PC-3 (cell line): Measurements from ENCODE around the gene ALDH5A1. TPM values are rescaled to one million over a fixed set of nuclear protein-coding genes. Genes with fewer than 3 reads are reported as not detected.

Source experiments
- ATAC-seq: fragments of 200-7000 bp; cut with Tn5 transposase; 2 replicates; pipeline ENCODE4 v1.9.1; 2020; ENCODE audit warnings: mild to moderate bottlenecking, moderate library complexity
- BruUV-seq: library from RNA; stranded (reverse); fragments of 400-500 nt; replicated peaks from 2 replicates; lab custom pipeline; 2021; lab: Mats Ljungman, UMichigan
- CTCF ChIA-PET: fragments of 300-600 bp; sonication (Branson Sonifier 250); formaldehyde crosslinking; loops from one replicate; lab custom pipeline; 2022; ENCODE audit warnings: antibody characterized with exemption; lab: Charles Lee
- POLR2A ChIA-PET: fragments of 300-600 bp; sonication (Branson Sonifier 250); formaldehyde crosslinking; loops from one replicate; lab custom pipeline; 2022; ENCODE audit warnings: antibody characterized with exemption; ENCODE audit not compliant: unreplicated experiment; lab: Charles Lee
- DNase-seq: peaks from one replicate; pipeline ENCODE4 v3.0.0-alpha.2; 2015
- H2AFZ ChIP-seq: fragments of 300-600 bp; sonication (generic); 2 replicates; pipeline ENCODE4 v1.6.0; 2016; ENCODE audit warnings: antibody characterized with exemption, low read length
- H3F3A ChIP-seq: fragments of 300-600 bp; sonication (generic); one replicate; pipeline ENCODE4 v1.6.0; 2017; ENCODE audit warnings: antibody characterized with exemption, low read length, control low read depth, mild to moderate bottlenecking; ENCODE audit not compliant: unreplicated experiment
- H3K27ac ChIP-seq: fragments of 300-600 bp; sonication (generic); 2 replicates; pipeline ENCODE4 v1.5.1; 2016; ENCODE audit warnings: mild to moderate bottlenecking, low read length
- H3K27me3 ChIP-seq: fragments of 300-600 bp; sonication (generic); 2 replicates; pipeline ENCODE4 v1.6.1; 2016; ENCODE audit warnings: low read length, mixed read lengths
- H3K36me3 ChIP-seq: fragments of 300-600 bp; sonication (generic); 2 replicates; pipeline ENCODE4 v1.6.1; 2016; ENCODE audit warnings: low read depth, mixed run types, low read length, mixed read lengths
- H3K4me1 ChIP-seq: fragments of 300-600 bp; sonication (generic); 2 replicates; pipeline ENCODE4 v1.5.1; 2016; ENCODE audit warnings: low read length; ENCODE audit not compliant: insufficient read depth
- H3K4me2 ChIP-seq: fragments of 300-600 bp; sonication (generic); 2 replicates; pipeline ENCODE4 v1.6.0; 2016; ENCODE audit warnings: low read length
- H3K4me3 ChIP-seq: fragments of 300-600 bp; sonication (generic); 2 replicates; pipeline ENCODE4 v1.5.1; 2016; ENCODE audit warnings: mild to moderate bottlenecking, low read length, mixed read lengths
- H3K79me2 ChIP-seq: fragments of 300-600 bp; sonication (generic); 2 replicates; pipeline ENCODE4 v1.6.1; 2017; ENCODE audit warnings: low read length, mixed read lengths
- H3K9ac ChIP-seq: fragments of 300-600 bp; sonication (generic); 2 replicates; pipeline ENCODE4 v1.6.0; 2016; ENCODE audit warnings: mild to moderate bottlenecking, low read length
- H3K9me2 ChIP-seq: fragments of 300-600 bp; sonication (generic); replicated peaks from 2 replicates; pipeline ENCODE4 v1.6.1; 2016; ENCODE audit warnings: mixed run types, low read length, mixed read lengths
- H3K9me3 ChIP-seq: fragments of 300-600 bp; sonication (generic); 2 replicates; pipeline ENCODE4 v1.6.1; 2016; ENCODE audit warnings: low read length, mixed read lengths
- H4K20me1 ChIP-seq: fragments of 300-600 bp; sonication (generic); 2 replicates; pipeline ENCODE4 v1.6.1; 2016; ENCODE audit warnings: low read length, mixed read lengths
- EZH2 ChIP-seq: fragments of 300-600 bp; sonication (generic); IDR thresholded peaks from one replicate; pipeline ENCODE4 v1.6.1; 2017; ENCODE audit warnings: antibody characterized with exemption, mild to moderate bottlenecking, low read length; ENCODE audit not compliant: unreplicated experiment
- EZH2phosphoT487 ChIP-seq: fragments of 300-600 bp; sonication (generic); IDR thresholded peaks from 2 replicates; pipeline ENCODE4 v1.6.1; 2018; ENCODE audit warnings: mild to moderate bottlenecking, antibody characterized with exemption, low read length, borderline replicate concordance
- intact Hi-C: fragments of 100-400 bp; cut with micrococcal nuclease; formaldehyde crosslinking; loops from 2 replicates; pipeline ENCODE4 v1.9.0; 2023
- total RNA-seq: library from RNA; depleted of rRNA; stranded (reverse); fragments of >200 nt; gene quantifications from 2 replicates; pipeline ENCODE4 v1.2.3, GENCODE V29; 2014
- TF ChIP-seq, protein P1 (sequence below): fragments of 300-600 bp; sonication (generic); conservative IDR thresholded peaks from 2 replicates; pipeline ENCODE4 v1.5.1; 2017; ENCODE audit warnings: antibody characterized with exemption, low read depth, mild to moderate bottlenecking, low read length

ALDH5A1 gene
- total RNA-seq, 1 experiment from 2014 or later: 11.9 TPM

DNA sequence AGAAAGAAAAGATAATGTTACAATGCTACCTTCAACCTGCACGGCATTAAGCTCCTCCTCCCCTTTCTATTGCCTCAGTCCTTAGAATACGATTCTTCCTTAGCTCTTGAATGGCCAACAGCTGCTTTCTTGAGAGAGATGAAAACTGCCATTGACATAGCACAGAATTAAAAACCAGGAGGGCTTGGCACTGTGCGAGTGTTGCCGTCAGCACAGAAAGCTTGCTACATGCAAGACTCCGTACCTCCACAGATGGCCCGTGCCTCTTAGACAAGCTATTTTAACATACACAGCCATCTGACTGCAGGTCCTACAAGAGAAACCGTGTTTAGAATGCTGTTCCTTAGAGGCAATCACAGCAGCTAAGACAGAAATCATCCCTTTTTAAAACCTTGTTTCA lies 51.7 kb downstream of the ALDH5A1 start:
- POLR2A ChIA-PET: no interaction called here

GRCh38 chr6:24547243-24547642 lies 52.5 kb downstream of the ALDH5A1 start:
- no peaks in the 10 kb centered on the region for H3F3A ChIP-seq
- no peaks in the 10 kb centered on the region for H3K4me1 ChIP-seq
- no peak overlapping the region for H3K4me2 ChIP-seq
- H3K27ac ChIP-seq: no peak overlapping the region
- peak; percentile 24; the same call in 1 of the 2 replicates for ATAC-seq
- no peaks in the 10 kb centered on the region for H3K79me2 ChIP-seq
- POLR2A ChIA-PET: no interaction called here
- no TSS peak for BruUV-seq
- H2AFZ ChIP-seq: no peak overlapping the region
- no peak for DNase-seq
- CTCF ChIA-PET: no interaction called here
- intact Hi-C loops: no loop called here
- H3K4me3 ChIP-seq: no peak overlapping the region
- TF ChIP-seq, protein P1, sequence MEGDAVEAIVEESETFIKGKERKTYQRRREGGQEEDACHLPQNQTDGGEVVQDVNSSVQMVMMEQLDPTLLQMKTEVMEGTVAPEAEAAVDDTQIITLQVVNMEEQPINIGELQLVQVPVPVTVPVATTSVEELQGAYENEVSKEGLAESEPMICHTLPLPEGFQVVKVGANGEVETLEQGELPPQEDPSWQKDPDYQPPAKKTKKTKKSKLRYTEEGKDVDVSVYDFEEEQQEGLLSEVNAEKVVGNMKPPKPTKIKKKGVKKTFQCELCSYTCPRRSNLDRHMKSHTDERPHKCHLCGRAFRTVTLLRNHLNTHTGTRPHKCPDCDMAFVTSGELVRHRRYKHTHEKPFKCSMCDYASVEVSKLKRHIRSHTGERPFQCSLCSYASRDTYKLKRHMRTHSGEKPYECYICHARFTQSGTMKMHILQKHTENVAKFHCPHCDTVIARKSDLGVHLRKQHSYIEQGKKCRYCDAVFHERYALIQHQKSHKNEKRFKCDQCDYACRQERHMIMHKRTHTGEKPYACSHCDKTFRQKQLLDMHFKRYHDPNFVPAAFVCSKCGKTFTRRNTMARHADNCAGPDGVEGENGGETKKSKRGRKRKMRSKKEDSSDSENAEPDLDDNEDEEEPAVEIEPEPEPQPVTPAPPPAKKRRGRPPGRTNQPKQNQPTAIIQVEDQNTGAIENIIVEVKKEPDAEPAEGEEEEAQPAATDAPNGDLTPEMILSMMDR: no peak
- TF ChIP-seq EZH2phosphoT487 (no peak), EZH2 (no peak)
- no peak overlapping the region for H3K9ac ChIP-seq
- no peaks in the 10 kb centered on the region for H3K36me3 ChIP-seq
- H3K27me3 ChIP-seq: no peaks in the 10 kb centered on the region
- H3K9me3 ChIP-seq: no peaks in the 10 kb centered on the region
- H4K20me1 ChIP-seq: no peaks in the 10 kb centered on the region
- no peaks in the 10 kb centered on the region for H3K9me2 ChIP-seq

More for the DNA sequence above, 51.7 kb downstream of the ALDH5A1 start:
- Histone ChIP-seq H3K79me2 (no peaks in the 10 kb centered on the region), H3K4me2 (no peak overlapping the region), H2AFZ (no peak overlapping the region), H3K9ac (no peak overlapping the region), H3K27me3 (no peaks in the 10 kb centered on the region), H3K27ac (no peak overlapping the region), H3K9me2 (no peaks in the 10 kb centered on the region), H3K9me3 (no peaks in the 10 kb centered on the region), H3K4me3 (no peak overlapping the region), H3K4me1 (no peaks in the 10 kb centered on the region), H4K20me1 (no peaks in the 10 kb centered on the region), H3F3A (no peaks in the 10 kb centered on the region), H3K36me3 (no peaks in the 10 kb centered on the region)
- intact Hi-C loops: no loop called here
- DNase-seq (no peak), ATAC-seq (no peak)
- no TSS peak for BruUV-seq
- TF ChIP-seq EZH2 (no peak), EZH2phosphoT487 (no peak)
- TF ChIP-seq, protein P1: no peak
- CTCF ChIA-PET: no interaction called here

DNA sequence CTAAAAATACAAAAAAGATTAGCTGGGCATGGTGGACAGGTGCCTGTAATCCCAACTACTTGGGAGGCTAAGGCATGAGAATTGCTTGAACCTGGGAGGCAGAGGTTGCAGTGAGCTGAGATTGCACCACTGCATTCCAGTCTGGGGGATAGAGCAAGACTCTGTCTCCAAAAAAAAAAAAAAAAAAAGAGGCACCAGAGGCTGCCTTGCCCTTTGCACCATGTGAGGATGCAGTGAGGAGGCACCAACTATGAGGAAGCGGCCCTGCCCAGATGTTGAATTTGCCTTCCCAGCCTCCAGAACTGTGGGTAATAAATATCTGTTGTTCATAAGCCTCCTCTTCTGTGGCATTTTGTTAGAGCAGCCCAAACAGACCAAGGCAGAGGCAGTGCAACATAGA lies 54.4 kb downstream of the ALDH5A1 start:
- no peak overlapping the region for H3K9ac ChIP-seq
- no peaks in the 10 kb centered on the region for H3K27me3 ChIP-seq
- H3K79me2 ChIP-seq: no peaks in the 10 kb centered on the region
- no peak for ATAC-seq
- H3F3A ChIP-seq: no peaks in the 10 kb centered on the region
- no peaks in the 10 kb centered on the region for H3K9me3 ChIP-seq
- H3K4me2 ChIP-seq: no peak overlapping the region
- no peaks in the 10 kb centered on the region for H3K36me3 ChIP-seq
- H2AFZ ChIP-seq: no peak overlapping the region
- no peaks in the 10 kb centered on the region for H3K4me1 ChIP-seq
- H3K27ac ChIP-seq: no peak overlapping the region
- CTCF ChIA-PET: no interaction called here
- no peaks in the 10 kb centered on the region for H3K9me2 ChIP-seq
- no peak overlapping the region for H3K4me3 ChIP-seq
- POLR2A ChIA-PET: no interaction called here
- intact Hi-C loops: no loop called here
- TF ChIP-seq, protein P1: no peak
- no peak for TF ChIP-seq EZH2
- TF ChIP-seq EZH2phosphoT487: no peak
- no peaks in the 10 kb centered on the region for H4K20me1 ChIP-seq
- no TSS peak for BruUV-seq
- no peak for DNase-seq
